Measurements from ENCODE around the gene CYP2S1.

Gene CYP2S1

DNA sequence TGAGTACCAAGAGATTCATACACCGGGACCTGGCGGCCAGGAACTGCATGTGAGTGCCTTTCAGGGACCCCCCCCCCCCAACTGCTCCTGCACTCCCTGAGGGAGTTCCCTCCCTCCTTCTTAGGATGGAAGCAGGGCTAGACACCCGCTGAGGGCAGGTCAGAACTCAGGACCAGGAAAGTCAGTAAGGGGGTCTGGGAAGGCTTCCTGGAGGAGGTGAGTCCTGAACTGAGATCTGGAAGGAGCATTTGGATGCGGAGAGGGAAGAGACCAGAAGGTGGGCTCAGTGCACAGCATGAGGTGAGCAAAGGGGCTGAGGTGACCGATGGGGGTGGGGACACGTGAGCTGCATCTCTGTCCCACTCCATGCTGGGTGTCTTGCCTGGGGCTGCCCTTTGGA, 60.6 kb downstream of the CYP2S1 start:
- intact Hi-C loops (cut with DNase I): no loop called here
- DNase-seq: no peak

DNA sequence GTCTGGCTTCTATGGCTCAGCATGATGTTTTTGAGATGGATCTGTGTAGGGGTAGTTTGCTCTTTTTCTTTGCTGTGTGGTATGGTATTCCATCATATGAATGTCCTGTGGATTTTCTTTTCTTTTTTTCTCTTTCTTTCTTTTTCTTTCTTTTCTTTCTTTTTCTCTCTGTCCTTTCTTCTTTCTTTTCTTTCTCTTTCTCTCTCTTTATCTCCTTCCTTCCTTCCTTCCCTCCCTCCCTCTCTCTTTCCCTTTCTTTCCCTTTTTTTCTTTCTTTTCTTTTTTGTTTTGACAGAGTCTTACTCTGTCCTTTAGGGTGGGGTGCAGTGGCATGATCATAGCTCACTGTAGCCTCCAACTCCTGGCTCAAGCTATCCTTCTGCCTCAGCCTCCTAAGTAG, 62.2 kb downstream of the CYP2S1 start:
- intact Hi-C loops (cut with DNase I): no loop called here

More for the DNA sequence above, 62.2 kb downstream of the CYP2S1 start:
- DNase-seq: no peak

Measured in posterior cingulate gyrus (tissue), 11 donors.